ENCODE data around the gene C2.
"Not testable (repeated sequence)": the region's sequence is repeated elsewhere in the genome, so short reads cannot be mapped to it uniquely, and the experiment has no call there.

- not testable (repeated sequence) for TF ChIP-seq POLR2AphosphoS5 (IDR thresholded peaks at IDR 0.05); CTCF (IDR thresholded peaks at IDR 0.05 in 8 of 11, conservative IDR thresholded peaks at IDR 0.05 in 3 of 11)
Observed at GRCh38 chr6:31906727-31907126, 20.8 kb upstream of the C2 start.
